GM21723 (cell line): ENCODE data around the gene TNFRSF18.
"Not testable (repeated sequence)": the region's sequence is repeated elsewhere in the genome, so short reads cannot be mapped to it uniquely, and the experiment has no call there.

Experiments used
- ATAC-seq: cut with Tn5 transposase; IDR thresholded peaks from one replicate; pipeline ENCODE4 v1.9.1; 2021; ENCODE audit warnings: mild to moderate bottlenecking, moderate library complexity; ENCODE audit not compliant: unreplicated experiment

Gene TNFRSF18, protein sequence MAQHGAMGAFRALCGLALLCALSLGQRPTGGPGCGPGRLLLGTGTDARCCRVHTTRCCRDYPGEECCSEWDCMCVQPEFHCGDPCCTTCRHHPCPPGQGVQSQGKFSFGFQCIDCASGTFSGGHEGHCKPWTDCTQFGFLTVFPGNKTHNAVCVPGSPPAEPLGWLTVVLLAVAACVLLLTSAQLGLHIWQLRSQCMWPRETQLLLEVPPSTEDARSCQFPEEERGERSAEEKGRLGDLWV

DNA sequence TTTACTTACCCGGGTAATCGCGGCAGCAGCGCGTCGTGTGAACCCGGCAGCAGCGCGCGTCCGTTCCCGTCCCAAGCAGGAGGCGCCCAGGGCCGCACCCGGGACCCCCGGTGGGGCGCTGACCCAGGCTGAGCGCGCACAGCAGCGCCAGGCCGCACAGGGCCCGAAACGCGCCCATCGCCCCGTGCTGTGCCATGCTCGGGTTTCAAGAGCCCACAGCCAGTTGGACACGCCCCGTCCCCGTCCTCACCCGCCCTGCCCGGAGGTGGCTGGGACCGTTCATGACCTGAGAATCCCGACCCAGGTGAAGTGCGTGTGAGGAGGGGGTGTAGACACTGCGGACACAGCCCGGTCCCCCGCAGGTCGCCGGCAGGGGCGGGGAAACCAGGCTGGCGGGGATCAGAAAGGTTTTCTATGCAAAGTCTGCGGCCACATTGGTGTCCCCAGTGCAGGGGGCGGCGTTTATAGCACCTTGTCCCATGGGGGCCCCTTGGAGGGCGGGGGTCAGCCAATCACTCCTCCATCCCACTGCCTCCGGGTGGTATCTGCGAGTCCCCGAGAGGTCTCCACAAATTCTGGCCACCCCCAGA lies at the start of gene TNFRSF18:
Gene TNFRSF18 (minus strand): TSS at position 217 of the 590 bp plus-strand sequence. CDS start 21 bp downstream, at position 196.
- no peak for ATAC-seq

DNA sequence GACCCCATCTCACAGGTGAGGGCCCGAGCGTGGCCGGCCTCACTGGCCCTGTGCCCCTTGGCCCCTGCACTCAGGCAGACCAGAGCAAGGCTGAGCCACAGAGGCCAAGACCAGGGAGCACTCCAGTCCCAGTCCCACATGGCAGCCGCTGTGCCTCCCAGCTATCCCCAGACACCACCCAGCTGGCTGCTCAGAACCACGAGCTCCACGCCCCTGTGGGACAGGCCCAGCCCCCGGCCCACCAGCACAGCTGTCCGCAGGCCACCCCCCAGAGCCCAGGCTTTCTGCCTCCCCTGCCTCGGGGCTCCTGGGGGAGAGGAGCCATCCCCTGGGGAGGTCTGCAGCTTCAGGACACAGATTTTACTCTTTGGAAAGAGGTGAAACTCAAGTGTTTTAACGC lies 49.2 kb upstream of the TNFRSF18 start:
- ATAC-seq = no peak

DNA sequence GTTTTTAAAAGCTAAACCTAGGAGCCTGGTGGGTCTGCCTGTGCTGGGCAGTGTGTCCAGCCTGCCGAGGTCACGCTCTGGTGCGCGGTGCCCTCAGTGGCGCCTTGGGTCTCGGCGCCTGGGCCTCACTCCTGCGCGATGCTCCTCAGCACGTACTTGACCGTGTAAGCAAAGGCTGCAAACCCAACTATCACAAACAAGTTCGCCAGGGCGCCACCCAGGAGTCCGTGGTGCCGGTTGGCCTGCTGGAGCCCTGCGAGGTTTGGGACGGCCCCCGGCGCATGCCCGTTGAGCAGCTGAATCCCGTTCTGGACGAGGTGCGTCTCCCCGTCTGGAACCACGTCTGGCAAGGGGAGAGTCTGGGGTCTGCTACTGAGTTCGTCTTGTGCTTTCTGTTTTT lies 48.7 kb upstream of the TNFRSF18 start:
- ATAC-seq = no peak

DNA sequence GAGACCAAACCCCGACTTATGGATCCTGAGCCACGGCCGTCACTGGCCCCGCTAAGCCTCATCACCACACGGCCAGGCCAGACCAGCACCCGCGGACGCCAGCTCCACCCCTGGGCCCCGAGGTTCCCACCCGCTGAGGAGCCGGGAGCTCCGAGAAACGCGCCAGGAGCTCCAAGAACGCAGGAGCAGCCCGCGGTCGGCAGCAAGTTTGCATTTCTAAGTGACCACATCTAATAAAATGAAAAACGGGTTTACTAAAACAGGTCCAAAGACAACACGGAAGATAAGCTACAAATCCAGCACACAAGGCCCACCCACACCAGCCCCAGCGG lies 48.2 kb upstream of the TNFRSF18 start:
- ATAC-seq = no peak

DNA sequence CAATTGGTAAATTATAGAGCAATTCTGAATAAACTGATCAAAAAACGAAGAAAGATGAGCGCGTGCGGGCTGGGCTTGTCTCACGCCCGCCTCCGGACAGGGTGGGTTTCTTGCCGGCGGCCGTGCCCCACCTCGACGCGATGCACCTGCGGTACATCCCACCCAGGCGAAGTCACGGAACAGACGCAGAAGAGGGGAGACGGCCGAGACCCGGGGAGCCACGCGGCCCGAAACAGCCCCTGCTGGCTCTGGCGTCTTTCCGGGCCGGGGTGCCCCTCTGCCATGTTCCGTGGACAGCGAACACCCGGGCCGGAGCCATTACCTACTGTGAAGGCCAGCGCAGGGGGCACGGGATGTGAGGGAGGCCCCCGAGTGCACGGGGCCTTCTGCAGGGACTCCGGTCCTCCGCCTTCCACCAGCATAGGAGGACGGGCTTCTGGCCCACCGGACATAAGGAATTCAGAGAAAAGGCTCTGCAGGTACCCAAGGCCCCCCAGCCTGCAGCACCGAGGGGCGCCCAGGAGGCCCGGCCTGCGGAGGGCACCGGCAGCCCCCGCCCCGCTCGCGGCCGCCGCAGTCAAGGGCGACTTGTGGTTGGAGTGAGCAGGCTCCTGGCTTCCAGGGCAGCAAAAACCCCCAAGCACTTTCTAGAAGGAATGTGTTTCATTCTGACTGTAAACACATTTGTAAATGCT lies 47.7 kb upstream of the TNFRSF18 start:
- ATAC-seq = no peak

DNA sequence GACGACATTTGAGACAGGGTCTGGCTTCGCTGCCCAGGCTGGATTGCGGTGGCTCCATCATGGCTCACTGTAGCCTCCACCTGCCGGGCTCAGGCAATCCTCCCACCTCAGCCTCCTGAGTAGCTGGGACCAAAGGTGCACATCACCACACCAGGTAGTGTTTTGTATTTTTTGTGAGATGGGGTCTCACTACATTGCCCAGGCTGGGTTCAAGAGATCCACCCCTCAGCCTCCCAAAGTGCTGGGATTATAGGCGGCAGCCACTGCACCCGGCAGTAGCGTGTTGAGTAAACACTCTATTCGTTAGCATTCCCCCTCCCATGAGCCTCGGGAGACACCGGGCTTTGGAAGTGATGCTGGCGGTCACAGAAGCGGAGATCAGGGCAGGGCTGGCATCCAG lies 46.9 kb upstream of the TNFRSF18 start:
- no peak for ATAC-seq

DNA sequence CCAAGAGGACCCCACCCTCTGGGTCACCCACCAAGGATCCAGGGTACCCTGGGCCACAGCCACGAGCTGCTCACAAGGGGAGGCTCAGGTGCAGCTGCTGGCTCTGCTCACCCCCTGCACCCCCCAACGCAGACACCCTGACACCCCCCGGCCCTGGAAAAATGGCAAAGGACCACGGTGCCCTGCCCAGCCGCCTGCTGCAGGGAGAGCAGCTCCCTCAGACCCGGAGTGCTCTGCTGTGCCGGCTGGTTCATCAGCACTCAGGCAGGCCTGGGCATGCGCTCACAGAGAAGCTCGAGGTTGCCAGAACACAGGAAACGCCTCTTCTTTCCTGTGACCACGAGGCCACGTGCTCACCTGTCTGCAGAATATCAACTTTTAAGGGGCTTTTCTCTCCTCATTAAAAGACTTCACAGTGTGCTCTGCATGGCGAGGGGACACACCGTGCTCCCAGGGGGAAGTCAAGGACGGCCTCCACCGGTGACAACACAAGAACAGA lies 44.4 kb upstream of the TNFRSF18 start:
- ATAC-seq = peak; percentile 51

DNA sequence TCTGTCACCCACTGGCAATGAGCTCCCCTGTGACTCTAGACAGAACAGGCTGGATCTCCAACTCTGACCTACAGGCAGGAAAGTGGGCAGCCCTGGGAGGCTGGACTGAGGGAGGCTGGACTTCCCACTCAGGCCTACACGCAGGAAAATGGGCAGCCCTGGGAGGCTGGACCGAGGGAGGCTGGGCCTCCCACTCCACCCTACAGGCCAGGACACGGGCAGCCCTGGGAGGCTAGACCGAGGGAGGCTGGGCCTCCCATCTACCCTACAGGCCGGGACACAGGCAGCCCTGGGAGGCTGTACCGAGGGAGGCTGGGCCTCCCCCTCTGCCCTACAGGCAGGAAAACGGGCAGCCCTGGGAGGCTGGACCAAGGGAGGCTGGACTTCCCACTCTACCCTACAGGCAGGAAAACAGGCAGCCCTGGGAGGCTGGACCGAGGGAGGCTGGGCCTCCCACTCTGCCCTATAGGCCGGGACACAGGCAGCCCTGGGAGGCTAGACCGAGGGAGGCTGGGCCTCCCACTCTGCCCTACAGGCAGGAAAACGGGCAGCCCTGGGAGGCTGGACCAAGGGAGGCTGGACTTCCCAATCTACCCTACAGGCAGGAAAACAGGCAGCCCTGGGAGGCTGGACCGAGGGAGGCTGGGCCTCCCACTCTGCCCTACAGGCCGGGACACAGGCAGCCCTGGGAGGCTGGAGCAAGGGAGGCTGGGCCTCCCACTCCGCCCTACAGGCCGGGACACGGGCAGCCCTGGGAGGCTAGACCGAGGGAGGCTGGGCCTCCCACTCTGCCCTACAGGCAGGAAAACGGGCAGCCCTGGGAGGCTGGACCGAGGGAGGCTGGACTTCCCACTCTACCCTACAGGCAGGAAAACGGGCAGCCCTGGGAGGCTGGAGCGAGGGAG lies 41.9 kb upstream of the TNFRSF18 start:
- ATAC-seq = not testable (repeated sequence)

DNA sequence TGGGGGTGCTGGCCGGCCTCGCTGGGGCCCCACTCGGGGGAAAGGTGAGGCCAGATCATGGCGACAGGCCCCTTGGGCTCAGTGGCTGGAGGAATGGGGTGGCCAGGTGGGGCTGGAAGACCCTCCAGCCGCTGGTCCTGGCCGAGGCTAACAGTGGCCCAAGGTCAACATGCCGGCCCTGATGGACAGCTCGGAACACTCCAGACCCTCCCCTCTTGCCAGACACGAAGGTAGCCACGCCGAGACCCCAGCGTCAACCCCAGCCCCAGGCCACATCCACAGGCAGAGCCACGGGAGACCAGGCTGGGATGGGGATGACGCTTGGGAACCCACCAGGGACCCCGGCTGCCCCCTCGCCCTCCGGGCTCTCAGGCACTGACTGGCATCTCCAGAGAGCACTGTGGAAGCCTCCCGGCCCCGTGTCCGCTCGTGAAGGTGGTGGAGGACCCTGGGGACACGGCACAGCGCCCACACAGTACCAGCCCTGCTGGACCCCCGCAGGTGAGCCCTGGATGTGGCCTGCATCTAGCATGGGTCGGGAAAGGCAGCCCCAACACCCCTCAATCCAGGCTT lies 41.0 kb upstream of the TNFRSF18 start:
- no peak for ATAC-seq

DNA sequence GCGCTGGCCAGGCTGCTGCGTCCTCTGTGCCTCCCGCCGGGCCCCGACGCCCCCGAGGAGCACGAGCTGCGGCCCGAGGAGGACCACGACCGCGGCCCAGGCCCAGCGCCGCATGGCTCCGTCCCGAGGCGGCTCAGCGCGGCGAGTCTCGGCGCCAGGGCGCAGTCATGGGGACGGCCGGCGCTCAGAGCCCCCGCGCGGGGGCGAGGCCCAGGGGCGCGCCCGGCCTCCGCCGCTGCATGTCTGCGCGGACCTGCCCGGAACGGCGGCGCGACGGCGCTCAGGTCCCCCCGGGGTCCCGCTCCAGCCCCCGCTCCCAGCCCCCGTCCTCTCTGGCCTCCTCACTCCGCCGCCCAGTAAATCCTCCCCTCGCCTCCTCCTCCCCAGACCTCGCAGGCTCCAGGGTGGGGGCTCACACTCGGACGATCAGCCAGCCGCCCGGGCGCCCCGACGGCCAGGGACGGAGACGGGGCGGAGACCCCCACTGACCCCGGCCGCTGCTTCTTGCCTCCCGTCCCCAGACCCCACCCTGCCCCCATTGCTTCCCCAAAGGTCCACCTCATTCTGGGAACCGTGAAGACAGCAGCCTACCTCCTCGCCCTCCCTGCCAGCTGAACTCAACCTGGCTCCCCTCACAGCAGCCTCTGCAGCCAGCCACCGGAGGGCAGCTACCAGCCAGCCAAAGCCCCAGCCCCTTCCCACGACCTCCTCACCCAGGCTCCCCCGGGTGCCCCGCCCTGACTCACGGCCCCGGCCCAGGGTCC lies 40.4 kb upstream of the TNFRSF18 start, which contains the start of gene C1QTNF12:
Gene C1QTNF12 (minus strand): TSS at position 146 of the 764 bp plus-strand sequence. CDS start 32 bp downstream, at position 114.
- no peak for ATAC-seq

DNA sequence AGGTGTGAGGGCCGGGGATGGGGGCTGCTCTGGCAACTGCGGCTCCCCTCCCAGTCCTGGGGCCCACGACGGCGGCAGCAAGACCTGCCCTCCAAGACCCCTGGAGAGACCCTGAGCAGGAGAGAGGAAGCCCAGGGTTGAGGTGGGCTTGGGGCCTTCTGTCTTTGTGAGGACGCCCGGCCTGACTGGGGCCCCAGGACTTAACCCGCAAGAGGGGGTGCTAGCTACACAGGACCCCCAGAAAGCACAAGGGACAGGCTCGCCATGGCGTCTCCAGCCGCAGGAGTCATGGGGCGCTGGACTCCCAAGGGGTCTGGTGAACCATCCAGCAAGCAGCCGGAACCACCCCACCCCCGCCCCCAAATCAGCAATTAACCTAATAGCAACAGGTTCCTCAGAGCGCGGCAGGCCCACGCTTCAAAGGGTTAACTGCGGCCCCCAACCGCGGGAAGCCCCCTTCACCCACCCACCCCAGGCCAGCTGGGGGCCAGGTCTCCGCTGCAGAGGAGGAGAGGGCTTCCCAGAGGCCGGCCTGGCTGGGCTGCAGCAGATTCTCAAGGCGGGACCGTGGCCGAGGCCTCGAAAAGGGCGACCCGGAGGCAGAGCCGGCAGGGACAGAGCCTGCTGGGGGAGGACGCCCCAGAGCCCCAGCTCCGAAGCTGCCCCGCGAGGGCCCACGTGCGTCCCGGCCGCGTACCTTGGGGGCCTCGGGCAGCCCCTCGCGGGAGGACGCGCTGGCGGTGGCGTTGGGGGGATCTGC lies 39.6 kb upstream of the TNFRSF18 start:
- no peak for ATAC-seq

DNA sequence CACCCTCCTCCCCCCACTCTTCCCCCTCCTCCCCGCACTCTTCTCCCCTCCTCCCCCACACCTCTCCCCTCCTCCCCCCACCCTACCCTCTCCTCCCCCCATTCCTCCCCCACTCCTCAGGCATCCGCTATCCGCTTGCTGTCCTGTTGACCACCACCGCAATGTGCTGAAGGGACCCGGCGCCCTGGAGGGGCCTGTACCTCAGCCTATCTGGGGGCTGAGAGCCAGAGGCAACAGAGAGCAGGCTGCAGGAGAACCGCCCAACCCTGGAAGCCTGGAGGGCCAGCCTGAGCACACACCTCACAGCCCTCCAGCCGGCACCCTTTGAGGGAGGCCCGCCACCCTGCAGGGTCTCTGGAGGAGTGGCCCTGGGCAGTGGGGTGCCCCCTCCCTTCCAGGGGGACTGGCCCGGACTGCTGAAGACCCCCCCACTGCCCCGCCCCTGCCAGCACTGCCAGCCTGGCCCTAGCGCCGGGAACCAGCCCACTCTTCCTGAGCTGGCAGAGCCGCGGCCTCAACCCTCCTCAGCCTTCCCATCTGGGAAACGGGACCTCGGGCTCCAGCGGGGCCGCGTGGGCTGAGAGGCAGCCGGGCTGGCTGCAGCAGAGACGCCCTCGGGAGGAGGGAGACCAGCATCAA lies 38.9 kb upstream of the TNFRSF18 start:
- ATAC-seq = no peak

DNA sequence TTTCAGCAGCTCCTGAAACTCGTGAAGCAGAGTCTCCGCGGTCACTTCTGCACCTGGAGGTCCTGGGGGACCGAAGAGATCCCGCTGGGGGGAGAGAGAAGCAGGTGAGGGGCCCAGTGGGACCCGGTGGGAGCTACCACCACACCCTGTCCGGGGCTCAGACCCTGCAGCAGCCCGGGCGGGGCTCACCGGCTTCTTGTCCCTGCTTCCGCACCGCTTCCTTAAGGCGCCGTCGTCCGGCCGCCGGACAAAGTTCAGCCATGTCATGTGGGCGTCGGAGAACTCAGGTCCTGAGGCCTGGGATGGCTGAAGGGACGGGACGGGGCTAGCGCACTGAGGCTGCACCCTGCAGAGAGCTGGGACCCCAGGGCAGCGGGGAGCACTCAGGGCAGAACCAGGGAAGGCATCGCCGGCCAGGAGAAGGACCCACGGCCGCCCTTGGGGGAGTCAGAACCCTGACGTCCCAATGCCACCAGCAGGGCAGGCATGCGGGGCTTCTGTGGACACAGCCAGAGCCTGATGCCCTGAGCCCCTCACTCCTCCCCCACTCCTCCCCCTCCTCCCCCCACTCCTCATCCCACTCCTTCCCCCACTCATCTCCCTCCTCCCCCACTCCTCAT lies 37.9 kb upstream of the TNFRSF18 start:
- ATAC-seq = no peak

DNA sequence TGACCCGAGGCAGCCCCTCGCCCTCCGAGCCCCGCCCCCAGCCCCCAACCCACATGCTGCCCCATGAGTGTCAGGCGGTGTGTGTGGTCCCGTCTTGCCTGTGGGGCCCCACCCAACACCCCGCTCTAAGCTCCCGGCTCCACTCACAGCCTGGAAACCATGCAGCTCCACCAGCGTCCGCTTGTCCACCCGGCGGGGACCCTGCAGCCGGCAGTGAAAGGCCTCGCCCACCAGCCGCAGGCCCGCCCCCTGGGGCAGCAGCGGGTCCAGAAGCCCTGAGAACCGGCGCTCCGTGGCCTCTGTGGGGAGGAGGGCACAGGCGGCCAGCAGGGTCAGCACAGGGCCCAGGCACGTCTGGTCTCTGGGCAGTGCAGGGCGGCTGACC lies 37.4 kb upstream of the TNFRSF18 start:
- no peak for ATAC-seq

DNA sequence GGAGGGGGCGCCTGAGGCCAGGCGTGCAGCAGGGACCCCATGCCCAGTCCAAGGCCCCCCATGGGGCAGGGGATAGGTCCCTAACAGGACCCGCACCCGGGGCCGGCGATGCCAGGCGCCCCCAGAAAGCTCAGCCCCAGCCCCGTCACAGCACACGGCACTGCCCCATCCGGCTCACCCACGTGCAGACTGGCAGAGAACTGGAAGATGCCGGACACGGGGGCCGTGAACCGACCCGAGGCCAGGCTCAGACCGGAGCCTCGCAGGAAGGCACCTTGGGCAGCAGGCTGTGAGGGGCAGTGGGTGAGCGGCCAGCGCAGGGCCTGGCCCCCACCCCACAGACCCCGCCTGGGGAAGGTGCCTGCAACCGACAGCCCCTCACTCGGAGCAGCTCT lies 36.9 kb upstream of the TNFRSF18 start:
- ATAC-seq = no peak

DNA sequence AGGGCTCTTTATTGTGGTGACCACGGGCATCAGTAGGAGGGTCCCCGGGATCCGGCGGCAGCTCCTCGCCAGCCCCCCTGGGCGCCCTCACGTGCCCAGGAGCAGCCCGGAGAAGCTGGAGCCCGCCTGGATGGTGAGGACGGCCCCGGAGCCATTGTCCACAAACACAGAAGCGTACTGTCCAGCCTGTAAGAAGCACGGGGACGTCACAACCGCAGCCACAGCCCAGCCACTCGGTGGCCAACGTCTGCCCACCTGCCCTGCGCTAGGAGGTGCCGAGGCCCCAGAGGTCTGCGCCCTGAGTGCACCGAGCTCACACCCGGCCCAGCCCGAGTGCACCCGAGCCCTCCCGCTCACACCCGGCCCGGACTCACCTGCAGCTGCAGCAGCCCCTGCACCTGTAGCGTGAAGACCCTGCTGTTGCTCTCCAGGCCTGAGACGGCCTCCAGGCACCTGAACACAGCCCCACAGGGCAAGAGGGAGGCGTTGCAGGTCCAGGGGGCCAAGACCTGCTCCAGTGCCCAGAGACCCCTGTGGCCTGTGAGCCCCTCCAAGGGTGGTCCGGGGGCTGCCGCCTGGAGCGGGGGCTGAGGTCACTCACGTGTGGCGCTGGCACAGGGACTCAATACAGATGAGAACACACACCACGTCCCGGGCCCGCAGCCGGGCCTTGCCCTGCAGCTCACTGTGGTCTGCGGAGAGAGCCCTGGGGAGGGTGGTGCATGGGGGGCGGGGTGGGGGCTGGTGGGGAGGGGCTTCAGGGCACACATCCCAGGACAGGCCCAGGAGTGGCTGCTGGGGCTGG lies 36.3 kb upstream of the TNFRSF18 start:
- no peak for ATAC-seq

DNA sequence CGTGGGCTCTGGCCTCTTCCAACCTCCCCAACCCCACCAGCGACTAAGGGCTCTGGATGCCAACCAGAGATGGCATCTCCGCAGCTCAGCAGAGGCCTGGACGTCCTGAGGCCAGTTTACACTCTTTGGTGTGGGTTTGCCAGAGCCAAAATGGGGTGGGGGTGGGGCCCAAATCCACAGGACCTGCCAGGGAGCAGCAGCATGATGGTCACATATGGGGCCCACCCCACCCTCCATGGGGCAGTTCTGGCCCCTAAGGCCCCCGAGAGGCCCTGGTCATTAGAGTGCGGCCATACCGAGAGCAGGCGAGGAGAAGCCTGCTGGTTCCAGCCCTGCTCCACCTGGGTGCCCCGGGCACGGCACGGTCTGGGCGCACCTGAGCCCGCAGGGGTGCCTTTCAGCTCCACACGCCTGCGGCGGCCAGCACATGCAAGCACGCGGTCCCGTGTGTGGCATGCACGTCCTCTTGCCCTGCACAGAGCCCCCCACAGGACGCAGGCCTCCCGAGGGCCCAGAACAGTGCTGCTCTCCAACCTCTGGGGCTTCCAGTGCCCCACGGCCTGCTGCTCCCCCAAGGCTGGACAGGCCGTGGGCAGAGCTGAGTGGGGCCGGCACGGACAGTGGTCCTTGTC lies 35.3 kb upstream of the TNFRSF18 start:
- ATAC-seq = no peak
